Loucy (cell line): ENCODE data around the gene HPCA.

Source experiments
- H2AFZ ChIP-seq: fragments of 200-600 bp; sonication (generic); 2 replicates; pipeline ENCODE4 v1.6.0; 2016; ENCODE audit warnings: antibody characterized with exemption, mild to moderate bottlenecking, low read length, moderate library complexity
- H3F3A ChIP-seq: fragments of 200-600 bp; 2 replicates; pipeline ENCODE4 v1.6.0; 2016; ENCODE audit warnings: antibody characterized with exemption, low read depth, mild to moderate bottlenecking
- H3K27me3 ChIP-seq: fragments of 200-600 bp; sonication (generic); 2 replicates; pipeline ENCODE4 v1.6.1; 2014; ENCODE audit warnings: low read length, mild to moderate bottlenecking; ENCODE audit not compliant: insufficient read depth, poor library complexity, severe bottlenecking
- H3K36me3 ChIP-seq: fragments of 200-600 bp; sonication (generic); 2 replicates; pipeline ENCODE4 v1.6.1; 2016; ENCODE audit warnings: low read length; ENCODE audit not compliant: insufficient read depth
- H3K4me1 ChIP-seq: fragments of 200-600 bp; sonication (generic); 2 replicates; pipeline ENCODE4 v1.5.1; 2014; ENCODE audit warnings: low read length, mild to moderate bottlenecking; ENCODE audit not compliant: insufficient read depth, poor library complexity, severe bottlenecking
- H3K4me2 ChIP-seq: fragments of 200-600 bp; sonication (generic); 2 replicates; pipeline ENCODE4 v1.6.0; 2014; ENCODE audit warnings: antibody characterized with exemption, low read length, low read depth, mild to moderate bottlenecking; ENCODE audit not compliant: poor library complexity, severe bottlenecking
- H3K4me3 ChIP-seq: fragments of 200-600 bp; sonication (generic); 2 replicates; pipeline ENCODE4 v1.5.1; 2014; ENCODE audit warnings: low read length, mild to moderate bottlenecking, mixed read lengths; ENCODE audit not compliant: poor library complexity, severe bottlenecking
- H3K79me2 ChIP-seq: fragments of 200-600 bp; sonication (generic); 2 replicates; pipeline ENCODE4 v1.6.1; 2014; ENCODE audit warnings: low read length; ENCODE audit not compliant: insufficient read depth
- H3K9ac ChIP-seq: fragments of 200-600 bp; sonication (generic); 2 replicates; pipeline ENCODE4 v1.6.0; 2014; ENCODE audit warnings: mild to moderate bottlenecking, low read depth, low read length, moderate library complexity; ENCODE audit not compliant: poor library complexity, severe bottlenecking
- H3K9me2 ChIP-seq: fragments of 200-600 bp; sonication (generic); replicated peaks from 2 replicates; pipeline ENCODE4 v1.6.1; 2016; ENCODE audit warnings: low read depth, low read length, mixed read lengths
- H3K9me3 ChIP-seq: fragments of 200-600 bp; sonication (generic); 2 replicates; pipeline ENCODE4 v1.6.1; 2014; ENCODE audit warnings: mild to moderate bottlenecking, antibody characterized with exemption, low read length, low read depth; ENCODE audit not compliant: insufficient read depth
- H4K20me1 ChIP-seq: fragments of 200-600 bp; sonication (generic); 2 replicates; pipeline ENCODE4 v1.6.0; 2014; ENCODE audit warnings: antibody characterized with exemption, low read length, mild to moderate bottlenecking; ENCODE audit not compliant: insufficient read depth, poor library complexity, severe bottlenecking
- EZH2phosphoT487 ChIP-seq: fragments of 200-600 bp; IDR thresholded peaks from 2 replicates; pipeline ENCODE4 v1.6.1; 2018; ENCODE audit warnings: antibody characterized with exemption, mild to moderate bottlenecking, moderate library complexity, borderline replicate concordance
- TF ChIP-seq, protein P1 (sequence below): fragments of 200-600 bp; sonication (generic); conservative IDR thresholded peaks from 2 replicates; pipeline ENCODE4 v1.5.1; 2014; ENCODE audit warnings: mild to moderate bottlenecking, antibody characterized with exemption, low read length

The HPCA gene

GRCh38 chr1:32887623-32888022 lies 1.3 kb downstream of the HPCA start:
- Histone ChIP-seq H3K9ac (no peak overlapping the region), H3K79me2 (no peaks in the 10 kb centered on the region), H3K27me3 (no peaks in the 10 kb centered on the region), H3K4me1 (no peaks in the 10 kb centered on the region), H3F3A (no peaks in the 10 kb centered on the region), H3K4me2 (no peak overlapping the region), H3K36me3 (no peaks in the 10 kb centered on the region), H3K9me3 (no peaks in the 10 kb centered on the region), H3K9me2 (no peaks in the 10 kb centered on the region), H4K20me1 (no peaks in the 10 kb centered on the region), H2AFZ (no peak overlapping the region), H3K4me3 (no peak overlapping the region)
- no peak for TF ChIP-seq EZH2phosphoT487
- TF ChIP-seq, protein P1, sequence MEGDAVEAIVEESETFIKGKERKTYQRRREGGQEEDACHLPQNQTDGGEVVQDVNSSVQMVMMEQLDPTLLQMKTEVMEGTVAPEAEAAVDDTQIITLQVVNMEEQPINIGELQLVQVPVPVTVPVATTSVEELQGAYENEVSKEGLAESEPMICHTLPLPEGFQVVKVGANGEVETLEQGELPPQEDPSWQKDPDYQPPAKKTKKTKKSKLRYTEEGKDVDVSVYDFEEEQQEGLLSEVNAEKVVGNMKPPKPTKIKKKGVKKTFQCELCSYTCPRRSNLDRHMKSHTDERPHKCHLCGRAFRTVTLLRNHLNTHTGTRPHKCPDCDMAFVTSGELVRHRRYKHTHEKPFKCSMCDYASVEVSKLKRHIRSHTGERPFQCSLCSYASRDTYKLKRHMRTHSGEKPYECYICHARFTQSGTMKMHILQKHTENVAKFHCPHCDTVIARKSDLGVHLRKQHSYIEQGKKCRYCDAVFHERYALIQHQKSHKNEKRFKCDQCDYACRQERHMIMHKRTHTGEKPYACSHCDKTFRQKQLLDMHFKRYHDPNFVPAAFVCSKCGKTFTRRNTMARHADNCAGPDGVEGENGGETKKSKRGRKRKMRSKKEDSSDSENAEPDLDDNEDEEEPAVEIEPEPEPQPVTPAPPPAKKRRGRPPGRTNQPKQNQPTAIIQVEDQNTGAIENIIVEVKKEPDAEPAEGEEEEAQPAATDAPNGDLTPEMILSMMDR, result no peak

- Histone ChIP-seq H2AFZ (no peak overlapping the region), H3K9ac (no peak overlapping the region), H3F3A (no peaks in the 10 kb centered on the region), H3K36me3 (no peaks in the 10 kb centered on the region), H3K27me3 (no peaks in the 10 kb centered on the region), H3K4me2 (no peak overlapping the region), H3K9me3 (no peaks in the 10 kb centered on the region), H3K79me2 (no peaks in the 10 kb centered on the region), H3K9me2 (no peaks in the 10 kb centered on the region), H3K4me3 (no peak overlapping the region), H4K20me1 (no peaks in the 10 kb centered on the region), H3K4me1 (no peaks in the 10 kb centered on the region)
- TF ChIP-seq EZH2phosphoT487, result no peak
- TF ChIP-seq, protein P1, result no peak
These were observed 1.8 kb downstream of the HPCA start for GRCh38 chr1:32888134-32888533.

- H3K36me3 ChIP-seq, result no peaks in the 10 kb centered on the region
- H3F3A ChIP-seq, result no peaks in the 10 kb centered on the region
- no peaks in the 10 kb centered on the region for H4K20me1 ChIP-seq
- H3K79me2 ChIP-seq, result no peaks in the 10 kb centered on the region
- TF ChIP-seq, protein P1, result no peak
- TF ChIP-seq EZH2phosphoT487, result no peak
- H3K4me2 ChIP-seq, result no peak overlapping the region
- H3K9me2 ChIP-seq, result no peaks in the 10 kb centered on the region
- no peaks in the 10 kb centered on the region for H3K27me3 ChIP-seq
- no peak overlapping the region for H3K4me3 ChIP-seq
- no peak overlapping the region for H3K9ac ChIP-seq
- H3K9me3 ChIP-seq, result no peaks in the 10 kb centered on the region
- H3K4me1 ChIP-seq, result no peaks in the 10 kb centered on the region
- H2AFZ ChIP-seq, result no peak overlapping the region
These were observed 2.6 kb downstream of the HPCA start for GRCh38 chr1:32888677-32889420.
